HG03378 (cell line): ENCODE data around the gene PLEKHB2.
"Not testable (repeated sequence)": the region's sequence is repeated elsewhere in the genome, so short reads cannot be mapped to it uniquely, and the experiment has no call there.

Source experiments
- ATAC-seq: cut with Tn5 transposase; IDR thresholded peaks from one replicate; pipeline ENCODE4 v1.9.1; 2021; ENCODE audit warnings: mild to moderate bottlenecking, moderate library complexity; ENCODE audit not compliant: unreplicated experiment

Gene PLEKHB2

DNA sequence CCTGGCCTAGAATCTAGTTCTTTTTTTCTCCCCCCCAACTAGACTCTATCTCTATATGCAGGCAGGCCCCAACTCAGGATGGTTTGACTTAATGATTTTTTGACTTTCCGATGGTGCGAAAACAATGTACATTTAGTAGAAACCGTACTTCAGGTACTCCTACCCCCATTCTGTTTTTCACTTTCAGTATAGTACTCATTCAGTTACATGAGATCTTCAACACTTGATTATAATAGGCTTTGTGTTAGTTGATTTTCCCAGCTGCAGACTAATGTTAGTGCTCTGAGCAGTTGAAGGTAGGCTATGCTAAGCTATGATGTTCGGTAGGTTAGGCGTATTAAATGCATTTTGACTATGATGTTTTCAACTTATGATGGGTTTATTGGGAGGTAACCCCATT lies 37.7 kb downstream of the PLEKHB2 start:
- no peak for ATAC-seq

DNA sequence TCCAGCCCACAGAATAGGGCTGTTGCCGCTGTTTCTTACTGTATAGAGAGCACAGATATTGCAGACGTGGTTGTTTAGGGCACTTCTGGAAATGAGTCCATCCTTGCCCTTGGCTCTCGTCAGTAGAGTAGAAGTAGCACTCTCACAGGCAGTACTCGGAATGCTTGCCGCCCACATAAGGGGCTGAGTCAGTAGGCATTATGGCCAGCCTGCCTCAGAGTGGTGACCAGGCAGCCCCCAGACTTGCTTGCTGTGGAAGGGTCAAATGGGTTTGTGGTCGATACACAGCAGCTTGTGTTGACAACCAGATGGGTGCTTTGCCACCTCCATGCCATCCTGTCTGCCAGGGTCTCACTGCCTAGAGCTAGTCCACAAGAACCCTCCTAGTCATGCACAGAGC lies 38.7 kb downstream of the PLEKHB2 start:
- ATAC-seq = no peak

- peak; percentile 86 for ATAC-seq
Measured at GRCh38 chr2:131145040-131145439, 39.9 kb downstream of the PLEKHB2 start.

- no peak for ATAC-seq
Measured at GRCh38 chr2:131146231-131146630, 41.1 kb downstream of the PLEKHB2 start.

- no peak for ATAC-seq
Measured at GRCh38 chr2:131146749-131147148, 41.6 kb downstream of the PLEKHB2 start.

- ATAC-seq = no peak
Measured at GRCh38 chr2:131148426-131148825, 43.3 kb downstream of the PLEKHB2 start.

- ATAC-seq = not testable (repeated sequence)
Measured at GRCh38 chr2:131150109-131150508, 45.0 kb downstream of the PLEKHB2 start.

GRCh38 chr2:131151398-131151797 lies 46.3 kb downstream of the PLEKHB2 start:
- ATAC-seq = no peak

DNA sequence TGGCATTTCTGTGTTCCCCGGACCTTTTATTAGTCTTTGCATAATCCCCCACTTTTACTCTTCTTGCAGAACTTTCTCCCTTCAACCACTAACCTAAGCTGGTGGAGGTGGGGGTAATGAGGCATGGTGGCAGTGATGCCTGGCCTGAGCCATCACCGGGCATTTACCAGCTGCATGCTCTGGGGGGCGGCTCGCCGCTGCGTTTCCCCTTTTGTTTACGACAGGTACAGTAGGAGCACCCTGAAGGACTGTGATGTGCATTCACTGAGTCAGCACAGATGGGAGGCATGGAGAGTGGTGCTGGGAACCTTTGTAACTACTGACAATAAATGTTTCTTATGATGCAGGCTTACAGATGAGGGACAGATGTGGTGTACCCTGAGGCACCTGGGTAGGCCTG lies 46.9 kb downstream of the PLEKHB2 start:
- ATAC-seq = no peak

GRCh38 chr2:131153529-131153928 lies 48.4 kb downstream of the PLEKHB2 start:
- ATAC-seq = peak; percentile 2

GRCh38 chr2:131154071-131154531 lies 49.0 kb downstream of the PLEKHB2 start:
- peak; percentile 82 for ATAC-seq

DNA sequence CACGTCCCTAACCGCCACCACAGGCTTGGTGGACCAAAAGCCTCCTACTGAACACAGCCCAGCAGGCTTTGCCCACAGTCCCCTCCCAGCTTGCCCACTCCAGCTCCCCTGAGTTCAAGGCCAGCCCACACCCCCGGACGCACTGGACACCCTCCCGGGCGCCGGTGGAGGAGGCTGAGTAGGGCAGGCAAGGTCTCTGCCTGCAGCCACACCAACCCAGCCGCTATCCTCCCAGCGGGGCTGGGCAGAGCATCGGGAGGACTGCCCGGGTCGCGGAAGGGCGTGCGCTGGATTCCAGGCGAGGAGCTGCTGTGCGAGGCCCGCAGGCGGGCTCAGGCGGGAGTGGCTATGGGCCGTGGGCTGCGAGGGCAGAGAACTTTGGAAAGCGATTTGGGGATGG lies 49.5 kb downstream of the PLEKHB2 start:
- no peak for ATAC-seq

DNA sequence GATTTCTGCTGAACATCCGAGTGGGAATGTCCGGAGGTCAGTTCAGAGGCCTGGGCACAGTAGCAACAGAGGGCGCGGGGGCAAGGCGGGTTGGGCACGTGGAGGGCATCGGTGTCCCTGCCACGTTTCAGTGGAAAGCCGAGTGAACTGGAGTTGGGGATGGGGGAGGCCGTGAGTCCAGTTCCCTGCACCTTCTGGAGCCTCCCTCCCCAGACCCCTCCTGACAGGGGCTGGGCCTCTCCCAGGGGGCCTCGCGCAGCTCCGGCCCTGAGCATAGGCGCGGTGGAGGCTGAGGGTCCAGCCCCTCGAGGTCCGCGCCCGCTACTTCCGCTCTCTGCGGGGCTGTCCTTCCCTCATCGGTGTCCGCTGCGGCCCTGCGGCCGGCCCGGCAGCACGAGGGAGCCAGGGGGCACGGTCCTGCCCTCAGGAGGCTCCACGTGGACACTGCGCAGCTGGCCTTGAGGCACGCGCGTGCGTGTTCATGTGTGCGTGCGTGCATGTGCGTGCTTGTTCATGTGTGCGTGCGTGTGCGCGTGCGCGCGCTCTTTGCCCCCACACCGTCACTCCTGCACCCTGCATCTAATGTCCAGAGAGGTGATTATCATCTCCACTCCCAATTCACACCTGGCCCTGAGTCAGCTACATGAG lies 50.2 kb downstream of the PLEKHB2 start:
- ATAC-seq = no peak

- ATAC-seq = no peak
Measured at GRCh38 chr2:131156452-131157149, 51.5 kb downstream of the PLEKHB2 start.

DNA sequence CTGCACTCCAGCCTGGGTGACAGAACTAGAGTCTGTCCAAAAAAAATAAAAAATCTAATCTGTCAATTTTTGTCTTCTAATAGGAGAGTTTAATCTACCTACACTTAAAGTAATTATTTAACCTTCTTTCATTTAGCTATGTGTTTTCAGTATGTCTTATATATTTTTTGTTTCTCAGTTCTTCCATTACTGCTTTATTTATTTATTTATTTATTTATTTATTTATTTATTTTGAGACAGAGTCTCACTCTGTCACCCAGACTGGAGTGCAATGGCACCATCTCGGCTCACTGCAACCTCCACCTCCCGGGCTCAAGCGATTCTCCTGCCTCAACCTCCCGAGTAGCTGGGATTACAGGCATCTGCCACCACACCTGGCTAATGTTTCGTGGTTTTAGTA lies 60.4 kb downstream of the PLEKHB2 start:
- ATAC-seq = not testable (repeated sequence)

GRCh38 chr2:131168538-131168937 lies 63.4 kb downstream of the PLEKHB2 start:
- ATAC-seq = no peak

DNA sequence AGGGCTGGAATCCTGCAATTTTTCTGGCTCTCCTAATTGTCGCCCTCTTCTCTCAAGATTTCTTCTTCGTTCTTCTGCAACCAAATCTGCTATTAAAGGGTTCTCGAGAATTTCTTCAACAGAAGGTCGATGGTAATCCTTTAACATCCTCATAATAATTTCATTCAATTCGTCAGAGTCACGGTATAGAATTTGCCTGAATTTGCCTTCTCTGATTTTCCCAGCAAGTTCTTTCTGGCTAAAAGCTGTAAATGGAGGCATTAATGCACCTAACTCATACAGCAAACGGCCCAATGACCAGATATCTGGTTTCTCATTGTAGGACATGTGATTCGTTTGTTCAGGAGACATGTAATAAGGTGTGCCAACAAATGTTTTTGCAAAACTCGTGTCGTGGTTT lies 72.9 kb downstream of the PLEKHB2 start:
- not testable (repeated sequence) for ATAC-seq

- ATAC-seq = not testable (repeated sequence)
Measured at GRCh38 chr2:131178721-131179418, 73.7 kb downstream of the PLEKHB2 start.

GRCh38 chr2:131181451-131181850 lies 76.3 kb downstream of the PLEKHB2 start:
- ATAC-seq = not testable (repeated sequence)

GRCh38 chr2:131193421-131193820 lies 88.3 kb downstream of the PLEKHB2 start:
- ATAC-seq = not testable (repeated sequence)

GRCh38 chr2:131196186-131196585 lies 91.0 kb downstream of the PLEKHB2 start:
- not testable (repeated sequence) for ATAC-seq
